BJ (cell line): ENCODE results near the gene ADAMTS17. TPM values are rescaled to one million over a fixed set of nuclear protein-coding genes. Genes with fewer than 3 reads are reported as not detected.

ENCODE experiments used
- CTCF ChIA-PET: fragments of 350-600 bp; formaldehyde crosslinking; extraction: SDS; loops from one replicate; lab custom pipeline; 2021; ENCODE audit warnings: antibody characterized with exemption, inconsistent platforms; lab: Yijun Ruan, JAX
- POLR2A ChIA-PET: fragments of 300-600 bp; sonication (Branson Sonifier 250); formaldehyde crosslinking; extraction: SDS; loops from one replicate; lab custom pipeline; 2021; ENCODE audit warnings: antibody characterized with exemption; lab: Charles Lee
- DNase-seq: peaks from one replicate; pipeline ENCODE4 v3.0.0-alpha.2; 2011; ENCODE audit warnings: low read depth
- H3K27me3 ChIP-seq: 2 replicates; pipeline ENCODE4 v1.6.0; 2011; ENCODE audit warnings: low read length; ENCODE audit not compliant: control insufficient read depth, insufficient read depth
- H3K36me3 ChIP-seq: 2 replicates; pipeline ENCODE4 v1.5.1; 2011; ENCODE audit warnings: low read length; ENCODE audit not compliant: control insufficient read depth, insufficient read depth
- H3K4me3 ChIP-seq: 2 replicates; pipeline ENCODE4 v1.5.1; 2011; ENCODE audit warnings: low read depth, mild to moderate bottlenecking, control low read depth, low read length
- CTCF ChIP-seq: IDR thresholded peaks from 2 replicates; pipeline ENCODE4 v1.5.1; 2011; ENCODE audit warnings: low read depth, mild to moderate bottlenecking, control low read depth, inconsistent platforms, low read length, moderate library complexity; ENCODE audit not compliant: insufficient read depth
- polyA plus RNA-seq: library from polyadenylated mRNA; depleted of rRNA; stranded (reverse); fragments of >200 nt; gene quantifications from 2 replicates; pipeline ENCODE4 v1.2.3, GENCODE V29; 2011

Gene ADAMTS17
- polyA plus RNA-seq, 1 experiment: not detected

GRCh38 chr15:100101426-100102089 lies 240.2 kb downstream of the ADAMTS17 start:
- Histone ChIP-seq H3K27me3 (no peaks in the 10 kb centered on the region), H3K4me3 (no peak overlapping the region), H3K36me3 (no peaks in the 10 kb centered on the region)
- no peak for TF ChIP-seq CTCF
- ChIA-PET POLR2A (no interaction called here), CTCF (no interaction called here)
- no peak for DNase-seq

DNA sequence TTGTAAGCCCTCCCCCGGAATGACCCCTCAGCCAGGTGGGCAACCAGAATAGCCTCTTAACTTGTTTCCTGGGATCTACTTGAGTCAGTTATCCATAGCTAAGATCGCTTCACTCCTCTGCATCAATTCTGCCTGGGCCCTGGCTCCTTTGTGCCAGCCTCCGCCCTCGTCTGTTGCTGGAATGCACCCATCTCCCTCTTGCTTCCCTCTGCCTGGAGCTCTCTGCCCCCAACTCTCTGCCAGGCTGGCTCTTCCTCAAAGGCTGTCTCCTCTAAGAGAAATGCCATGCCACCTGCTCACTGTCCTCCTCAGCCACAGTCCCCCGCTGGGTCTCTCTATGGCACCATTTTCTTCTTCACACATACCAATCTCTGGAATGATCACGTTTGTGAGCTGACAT lies 240.8 kb downstream of the ADAMTS17 start:
- ChIA-PET POLR2A (no interaction called here), CTCF (no interaction called here)

DNA sequence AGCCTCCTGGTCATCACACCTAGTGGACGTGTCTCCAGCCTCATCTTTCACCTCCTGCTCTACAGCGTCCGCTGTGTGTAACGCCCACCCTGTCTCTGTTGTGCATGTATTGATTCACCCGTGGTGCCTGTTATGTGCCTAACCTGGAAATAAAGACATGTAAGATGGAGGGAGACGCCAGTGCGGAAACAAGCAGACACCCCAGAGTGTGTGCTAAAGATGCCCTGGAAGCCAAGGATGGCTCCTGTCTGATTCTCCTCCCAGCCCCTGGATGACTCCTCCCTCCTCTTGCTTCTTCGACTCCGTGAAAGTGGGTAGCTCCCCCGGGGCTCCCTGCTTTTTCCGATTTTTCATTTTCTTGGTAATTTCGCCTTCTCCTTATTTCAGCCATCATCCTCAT lies 241.8 kb downstream of the ADAMTS17 start:
- Histone ChIP-seq H3K27me3 (no peaks in the 10 kb centered on the region), H3K36me3 (no peaks in the 10 kb centered on the region), H3K4me3 (no peak overlapping the region)
- no peak for TF ChIP-seq CTCF
- CTCF ChIA-PET: no interaction called here
- DNase-seq: no peak
- POLR2A ChIA-PET: no interaction called here

More for the DNA sequence above, 240.8 kb downstream of the ADAMTS17 start:
- no peaks in the 10 kb centered on the region for H3K27me3 ChIP-seq
- H3K36me3 ChIP-seq: no peaks in the 10 kb centered on the region
- DNase-seq: no peak
- no peak for TF ChIP-seq CTCF
- H3K4me3 ChIP-seq: no peak overlapping the region

DNA sequence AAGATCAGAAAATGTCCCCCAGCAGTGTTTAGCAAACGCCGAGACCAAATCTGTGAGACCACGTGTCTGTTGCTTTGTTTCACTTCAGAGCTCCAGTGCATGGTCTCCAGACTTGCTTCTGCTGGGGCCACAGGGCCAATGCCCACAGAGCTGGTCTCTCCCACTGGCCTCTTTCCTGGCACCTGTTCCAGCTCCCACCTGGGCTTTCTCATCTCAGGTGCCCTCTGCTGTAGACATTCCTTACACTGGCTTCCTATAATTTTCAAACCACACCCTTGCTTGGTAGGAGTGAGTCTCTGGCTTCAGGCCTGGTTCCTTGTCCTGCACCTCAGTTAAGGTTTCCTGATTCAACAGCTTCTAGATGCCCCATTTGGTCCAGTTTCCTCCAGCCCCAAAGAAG lies 243.1 kb downstream of the ADAMTS17 start:
- ChIA-PET CTCF (no interaction called here), POLR2A (no interaction called here)
- no peaks in the 10 kb centered on the region for H3K36me3 ChIP-seq
- no peak overlapping the region for H3K4me3 ChIP-seq
- no peak for DNase-seq
- no peak for TF ChIP-seq CTCF
- H3K27me3 ChIP-seq: no peaks in the 10 kb centered on the region

DNA sequence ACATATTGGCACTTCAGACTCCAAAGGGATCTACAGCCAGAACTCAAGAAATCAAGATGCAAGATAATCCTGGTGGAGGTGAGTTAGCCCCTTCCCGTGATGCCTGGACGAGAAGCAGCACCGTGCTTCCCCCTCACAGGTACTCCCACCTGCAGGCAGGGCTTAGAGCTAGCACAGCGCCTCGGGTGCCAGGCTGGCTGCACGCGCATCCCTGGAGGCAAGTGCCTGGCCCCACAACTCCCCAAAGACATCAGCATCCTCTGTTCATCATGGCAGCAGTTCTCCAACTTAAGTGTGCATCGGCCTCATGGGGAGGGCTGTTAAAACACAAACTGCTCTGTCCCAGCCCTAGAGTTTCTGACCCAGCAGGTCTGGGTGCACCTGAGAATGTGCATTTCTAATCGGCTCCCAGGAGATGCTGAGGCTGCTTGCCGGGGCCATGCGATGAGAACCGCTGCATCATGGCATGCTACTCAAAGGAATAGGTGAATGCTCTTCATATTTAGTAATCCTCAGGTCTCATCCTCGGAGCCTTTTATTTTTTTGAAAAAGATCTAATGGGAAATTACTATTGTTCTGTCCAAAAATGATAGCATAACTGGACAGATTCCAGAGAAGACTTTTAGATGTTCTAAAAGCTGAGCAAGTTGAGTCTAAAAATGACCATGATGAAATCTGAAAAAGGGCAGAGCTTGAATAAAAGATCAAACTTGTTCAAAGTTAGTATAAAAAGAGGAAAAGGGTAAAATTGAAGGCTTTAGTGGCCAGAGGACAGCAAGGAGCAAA lies 244.2 kb downstream of the ADAMTS17 start:
- H3K4me3 ChIP-seq: no peak overlapping the region
- no peaks in the 10 kb centered on the region for H3K27me3 ChIP-seq
- CTCF ChIA-PET: no interaction called here
- POLR2A ChIA-PET: no interaction called here
- no peak for DNase-seq
- TF ChIP-seq CTCF: no peak
- H3K36me3 ChIP-seq: no peaks in the 10 kb centered on the region
